GM21367 (cell line): Measurements from ENCODE around the gene C4orf50.
"Not testable (repeated sequence)": the region's sequence is repeated elsewhere in the genome, so short reads cannot be mapped to it uniquely, and the experiment has no call there.

ENCODE experiments used
- ATAC-seq: cut with Tn5 transposase; IDR thresholded peaks from one replicate; pipeline ENCODE4 v1.9.1; 2021; ENCODE audit not compliant: unreplicated experiment

The C4orf50 gene

GRCh38 chr4:5869966-5870619, 148.1 kb downstream of the C4orf50 start:
- no peak for ATAC-seq

- no peak for ATAC-seq
Observed at GRCh38 chr4:5867866-5868265, 150.4 kb downstream of the C4orf50 start.

- no peak for ATAC-seq
Observed at GRCh38 chr4:5866841-5867813, 151.1 kb downstream of the C4orf50 start.

- ATAC-seq: no peak
Observed at GRCh38 chr4:5865896-5866599, 152.2 kb downstream of the C4orf50 start.

- no peak for ATAC-seq
Observed at GRCh38 chr4:5863461-5864113, 154.6 kb downstream of the C4orf50 start.

- no peak for ATAC-seq
Observed at GRCh38 chr4:5858020-5858769, 160.0 kb downstream of the C4orf50 start.

- no peak for ATAC-seq
Observed at GRCh38 chr4:5857199-5857598, 161.0 kb downstream of the C4orf50 start.

GRCh38 chr4:5856362-5856761, 161.9 kb downstream of the C4orf50 start:
- ATAC-seq: not testable (repeated sequence)

- ATAC-seq: no peak
Observed at GRCh38 chr4:5854929-5855328, 163.3 kb downstream of the C4orf50 start.

GRCh38 chr4:5852523-5853202, 165.6 kb downstream of the C4orf50 start:
- ATAC-seq: no peak

- no peak for ATAC-seq
Observed at GRCh38 chr4:5851637-5852301, 166.5 kb downstream of the C4orf50 start.
